Fibroblast of the aortic adventitia (primary cell): Measurements from ENCODE around the gene ZNF35. TPM values are rescaled to one million over a fixed set of nuclear protein-coding genes. Genes with fewer than 3 reads are reported as not detected.

ENCODE experiments used
- DNase-seq: peaks from one replicate; pipeline ENCODE4 v3.0.0-alpha.2; 2010; ENCODE audit warnings: low read depth
- H3K4me3 ChIP-seq: 2 replicates; pipeline ENCODE4 v1.5.1; 2011; ENCODE audit warnings: low read depth, mild to moderate bottlenecking, control low read depth, low read length, moderate library complexity
- CTCF ChIP-seq: IDR thresholded peaks from 2 replicates; pipeline ENCODE4 v1.5.1; 2011; ENCODE audit warnings: mild to moderate bottlenecking, low read length, control low read depth, inconsistent platforms; ENCODE audit not compliant: insufficient read depth
- total RNA-seq: library from RNA; depleted of rRNA; stranded (reverse); fragments of >200 nt; gene quantifications from 2 replicates; pipeline ENCODE4 v1.2.3, GENCODE V29; 2012; ENCODE audit warnings: low replicate concordance

Gene ZNF35
- total RNA-seq, 1 donor, result 12.9 TPM

- DNase-seq, result no peak
- TF ChIP-seq CTCF, result no peak
- no peak overlapping the region for H3K4me3 ChIP-seq
Measured at GRCh38 chr3:44680921-44681455, 32.5 kb downstream of the ZNF35 start.

GRCh38 chr3:44682182-44682896, 33.8 kb downstream of the ZNF35 start:
- no peak for DNase-seq
- no peak overlapping the region for H3K4me3 ChIP-seq
- no peak for TF ChIP-seq CTCF

GRCh38 chr3:44685128-44685800, 36.7 kb downstream of the ZNF35 start:
- DNase-seq, result peak; percentile 85
- H3K4me3 ChIP-seq, result peak overlapping the region; percentile 70
- no peak for TF ChIP-seq CTCF

GRCh38 chr3:44687898-44688297, 39.4 kb downstream of the ZNF35 start:
- TF ChIP-seq CTCF, result no peak
- no peak overlapping the region for H3K4me3 ChIP-seq

More at GRCh38 chr3:44687898-44688297, 39.4 kb downstream of the ZNF35 start:
- no peak for DNase-seq

Other genes starting within 250 kb of the ZNF35 start
- 12.1 and 14.3 TPM in 2 replicates for gene ZNF445, start 171.1 kb upstream of the ZNF35 start, total RNA-seq
- 3.5 and 5.0 TPM in 2 replicates for gene ZKSCAN7, start 93.5 kb upstream of the ZNF35 start, total RNA-seq
- 2.0 and 6.9 TPM in 2 replicates for gene ZNF660, start 63.8 kb upstream of the ZNF35 start, total RNA-seq
- gene ZNF197, start 23.7 kb upstream of the ZNF35 start, total RNA-seq, result 16.4 and 22.2 TPM in 2 replicates
- 4.7 and 6.0 TPM in 2 replicates for gene ZNF502, start 63.9 kb downstream of the ZNF35 start, total RNA-seq
- gene ZNF501, start 80.9 kb downstream of the ZNF35 start, total RNA-seq, result 7.6 and 13.1 TPM in 2 replicates
- 27.5 and 33.1 TPM in 2 replicates for gene KIAA1143, start 112.9 kb downstream of the ZNF35 start, total RNA-seq
- gene KIF15, start 113.1 kb downstream of the ZNF35 start, total RNA-seq, result 0.98 and 17.1 TPM in 2 replicates
- gene TMEM42, start 213.2 kb downstream of the ZNF35 start, total RNA-seq, result 13.7 and 20.5 TPM in 2 replicates
- not detected in 2 replicates for gene TGM4, start 225.9 kb downstream of the ZNF35 start, total RNA-seq